Peyer's patch (tissue), 4 donors: ENCODE measurements around the gene CEACAM19. TPM values are rescaled to one million over a fixed set of nuclear protein-coding genes. Genes with fewer than 3 reads are reported as not detected.
"Not testable (repeated sequence)": the region's sequence is repeated elsewhere in the genome, so short reads cannot be mapped to it uniquely, and the experiment has no call there.

ENCODE experiments used
- DNase-seq, 3 donors: peaks; one replicate each; pipeline ENCODE4 v3.0.0-alpha.2; 2017 to 2019
- H3K27ac ChIP-seq, 4 donors: fragments of 200-600 bp; sonication (generic); one replicate each; pipeline ENCODE4 v1.5.1; 2016 to 2019
- H3K27me3 ChIP-seq, 2 donors: fragments of 200-600 bp; sonication (generic); one replicate each; pipeline ENCODE4 v1.5.1; 2019
- H3K36me3 ChIP-seq, 3 donors: fragments of 200-600 bp; sonication (generic); one replicate each; pipeline ENCODE4 v1.5.1; 2016 to 2019
- H3K4me1 ChIP-seq, 4 donors: fragments of 200-600 bp; sonication (generic); one replicate each; pipeline ENCODE4 v1.5.1; 2016 to 2019
- H3K4me3 ChIP-seq, 4 donors: fragments of 200-600 bp; sonication (generic); 1 replicate in 3 of 4; 2 replicates in 1 of 4; pipeline ENCODE4 v1.5.1; 2016 to 2019; ENCODE audit warnings: mild to moderate bottlenecking in 1 of 4
- H3K9me3 ChIP-seq, 4 donors: fragments of 200-600 bp; sonication (generic); one replicate each; pipeline ENCODE4 v1.5.1; 2016 to 2019; ENCODE audit warnings: mild to moderate bottlenecking in 1 of 4
- CTCF ChIP-seq, 6 experiments: fragments of 450-650 bp in 4 of 6; fragments of 200-600 bp in 2 of 6; sonication (generic) in 1 of 6; IDR thresholded peaks; one replicate each; pipeline ENCODE4 v1.5.1; 2017 to 2019; ENCODE audit warnings: antibody characterized with exemption in 6 of 6, mild to moderate bottlenecking in 3 of 6, moderate library complexity in 1 of 6
- POLR2A ChIP-seq, 2 donors: fragments of 450-650 bp; IDR thresholded peaks; one replicate each; pipeline ENCODE4 v1.5.1; 2017; ENCODE audit warnings: antibody characterized with exemption in 2 of 2, mild to moderate bottlenecking in 2 of 2, moderate library complexity in 2 of 2
- total RNA-seq, 4 donors: library from RNA; depleted of rRNA; stranded (reverse); fragments of >200 nt; gene quantifications; one replicate each; pipeline ENCODE4 v1.1.0, GENCODE V29; 2016

Gene CEACAM19
- total RNA-seq, 4 donors from 2014 or later: 4.4 to 16.9 (median 13.3) TPM

GRCh38 chr19:44706506-44707236 lies 35.4 kb downstream of the CEACAM19 start:
- Histone ChIP-seq H3K9me3 (no peaks in the 10 kb centered on the region), H3K4me3 (no peak overlapping the region), H3K27ac (no peak overlapping the region), H3K36me3 (no peaks in the 10 kb centered on the region), H3K4me1 (no peaks in the 10 kb centered on the region), H3K27me3 (no peaks in the 10 kb centered on the region)
- DNase-seq: no peak
- TF ChIP-seq POLR2A (IDR thresholded peaks at IDR 0.05) (no peak), CTCF (IDR thresholded peaks at IDR 0.05) (no peak)

DNA sequence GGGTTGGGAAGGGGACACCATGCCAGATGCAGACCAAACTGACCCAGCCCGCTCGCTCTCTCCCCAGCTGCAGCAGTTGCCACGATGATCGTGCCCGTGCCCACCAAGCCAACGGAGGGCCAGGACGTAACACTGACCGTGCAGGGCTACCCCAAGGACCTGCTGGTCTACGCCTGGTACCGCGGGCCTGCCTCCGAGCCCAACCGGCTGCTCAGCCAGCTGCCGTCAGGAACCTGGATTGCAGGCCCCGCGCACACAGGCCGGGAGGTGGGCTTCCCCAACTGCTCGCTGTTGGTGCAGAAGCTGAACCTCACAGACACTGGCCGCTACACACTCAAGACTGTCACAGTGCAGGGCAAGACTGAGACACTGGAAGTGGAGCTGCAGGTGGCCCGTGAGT lies 36.5 kb downstream of the CEACAM19 start:
- Histone ChIP-seq H3K4me1 (no peaks in the 10 kb centered on the region), H3K36me3 (no peaks in the 10 kb centered on the region), H3K27me3 (no peaks in the 10 kb centered on the region), H3K27ac (no peak overlapping the region), H3K4me3 (no peak overlapping the region), H3K9me3 (no peaks in the 10 kb centered on the region)
- no peak for DNase-seq
- TF ChIP-seq CTCF (IDR thresholded peaks at IDR 0.05): no peak

DNA sequence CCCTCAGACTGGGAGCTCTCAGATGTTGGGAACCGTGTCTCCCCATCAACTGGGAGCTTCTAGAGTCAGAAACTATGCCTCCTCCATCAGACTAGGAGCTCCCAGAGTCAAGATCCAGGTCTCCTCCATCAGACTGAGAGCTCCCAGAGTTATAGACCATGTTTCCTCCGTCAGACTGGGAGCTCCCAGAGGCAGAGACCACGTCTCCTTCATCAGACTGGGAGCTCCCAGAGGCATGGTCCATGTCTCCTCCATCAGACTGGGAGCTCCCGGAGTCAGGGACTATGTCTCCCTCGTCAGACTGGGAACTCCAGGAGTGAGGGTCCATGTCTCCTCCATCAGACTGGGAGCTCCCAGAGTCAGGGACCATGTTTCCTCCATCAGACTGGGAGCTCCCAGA lies 37.7 kb downstream of the CEACAM19 start:
- Histone ChIP-seq H3K27ac (no peak overlapping the region), H3K4me3 (no peak overlapping the region), H3K36me3 (no peaks in the 10 kb centered on the region), H3K4me1 (no peaks in the 10 kb centered on the region), H3K27me3 (no peaks in the 10 kb centered on the region), H3K9me3 (no peaks in the 10 kb centered on the region)
- DNase-seq: no peak
- no peak for TF ChIP-seq POLR2A (IDR thresholded peaks at IDR 0.05)
- no peak for TF ChIP-seq CTCF (IDR thresholded peaks at IDR 0.05)

GRCh38 chr19:44709434-44710266 lies 38.4 kb downstream of the CEACAM19 start:
- not testable (repeated sequence) for H3K4me1 ChIP-seq, H3K27me3 ChIP-seq, H3K36me3 ChIP-seq, DNase-seq, H3K9me3 ChIP-seq, H3K27ac ChIP-seq, H3K4me3 ChIP-seq

GRCh38 chr19:44710483-44710882 lies 39.2 kb downstream of the CEACAM19 start:
- TF ChIP-seq POLR2A (IDR thresholded peaks at IDR 0.05): no peak
- TF ChIP-seq CTCF (IDR thresholded peaks at IDR 0.05): no peak
- Histone ChIP-seq H3K4me3 (no peak overlapping the region), H3K4me1 (no peaks in the 10 kb centered on the region), H3K36me3 (no peaks in the 10 kb centered on the region), H3K27ac (no peak overlapping the region), H3K27me3 (no peaks in the 10 kb centered on the region), H3K9me3 (peaks cover 0 to 4% (median 0%) of the 10 kb centered on the region in 4 donors)
- DNase-seq: no peak

- no peak for DNase-seq
- Histone ChIP-seq H3K27me3 (no peaks in the 10 kb centered on the region), H3K4me3 (no peak overlapping the region), H3K4me1 (no peaks in the 10 kb centered on the region), H3K27ac (no peak overlapping the region), H3K9me3 (peaks cover 0 to 4% (median 0%) of the 10 kb centered on the region in 4 donors), H3K36me3 (no peaks in the 10 kb centered on the region)
- TF ChIP-seq POLR2A (IDR thresholded peaks at IDR 0.05): no peak
- TF ChIP-seq CTCF (IDR thresholded peaks at IDR 0.05): no peak
Measured at GRCh38 chr19:44712864-44713515, 41.7 kb downstream of the CEACAM19 start.
